Measurements from ENCODE around the gene EXOSC1.

Gene EXOSC1

GRCh38 chr10:97468162-97468561 lies 22.4 kb upstream of the EXOSC1 start:
- TF ChIP-seq CTCF (IDR thresholded peaks at IDR 0.05; ENCODE audit: low read depth, low read length), result no peak
- no peak for TF ChIP-seq EZH2phosphoT487 (IDR thresholded peaks at IDR 0.05; ENCODE audit: low read depth)
- no peaks in the 10 kb centered on the region for H3K27me3 ChIP-seq (ENCODE audit: low read depth, low read length)
- H3K4me2 ChIP-seq (ENCODE audit: low read length), result no peak overlapping the region
- H3K27ac ChIP-seq (ENCODE audit: low read length), result no peak overlapping the region
- no peak overlapping the region for H3K9ac ChIP-seq (ENCODE audit: low read length)
- H3K79me2 ChIP-seq (ENCODE audit: low read length), result no peaks in the 10 kb centered on the region
- H4K20me1 ChIP-seq (ENCODE audit: insufficient read depth, low read length), result no peaks in the 10 kb centered on the region
- no peaks in the 10 kb centered on the region for H3K9me3 ChIP-seq (ENCODE audit: insufficient read depth, low read length)
- peaks cover 15% of the 10 kb centered on the region for H3K36me3 ChIP-seq (replicated peaks; ENCODE audit: low read depth, low read length)
- H3K4me1 ChIP-seq (ENCODE audit: low read length), result no peaks in the 10 kb centered on the region
- no peak overlapping the region for H3K4me3 ChIP-seq (ENCODE audit: low read length)
- no peak overlapping the region for H2AFZ ChIP-seq (ENCODE audit: low read depth, low read length)

- Histone ChIP-seq H3K79me2 (ENCODE audit: low read length) (no peaks in the 10 kb centered on the region), H3K27ac (ENCODE audit: low read length) (no peak overlapping the region)
These were observed 20.9 kb upstream of the EXOSC1 start for GRCh38 chr10:97466755-97467154.

GRCh38 chr10:97465982-97466381 lies 20.2 kb upstream of the EXOSC1 start:
- Histone ChIP-seq H3K79me2 (ENCODE audit: low read length) (no peaks in the 10 kb centered on the region), H3K4me2 (ENCODE audit: low read length) (no peak overlapping the region), H3K36me3 (replicated peaks; ENCODE audit: low read depth, low read length) (peaks cover 33% of the 10 kb centered on the region), H3K27me3 (ENCODE audit: low read depth, low read length) (no peaks in the 10 kb centered on the region), H3K4me1 (ENCODE audit: low read length) (no peaks in the 10 kb centered on the region), H3K27ac (ENCODE audit: low read length) (no peak overlapping the region), H2AFZ (ENCODE audit: low read depth, low read length) (no peak overlapping the region), H3K4me3 (ENCODE audit: low read length) (no peak overlapping the region), H3K9me3 (ENCODE audit: insufficient read depth, low read length) (no peaks in the 10 kb centered on the region), H4K20me1 (ENCODE audit: insufficient read depth, low read length) (no peaks in the 10 kb centered on the region), H3K9ac (ENCODE audit: low read length) (no peak overlapping the region)
- TF ChIP-seq EZH2phosphoT487 (IDR thresholded peaks at IDR 0.05; ENCODE audit: low read depth), result no peak
- TF ChIP-seq CTCF (IDR thresholded peaks at IDR 0.05; ENCODE audit: low read depth, low read length), result no peak

More at GRCh38 chr10:97466755-97467154, 20.9 kb upstream of the EXOSC1 start:
- TF ChIP-seq CTCF (IDR thresholded peaks at IDR 0.05; ENCODE audit: low read depth, low read length), result no peak
- no peak for TF ChIP-seq EZH2phosphoT487 (IDR thresholded peaks at IDR 0.05; ENCODE audit: low read depth)
- H3K27me3 ChIP-seq (ENCODE audit: low read depth, low read length), result no peaks in the 10 kb centered on the region
- H4K20me1 ChIP-seq (ENCODE audit: insufficient read depth, low read length), result no peaks in the 10 kb centered on the region
- H3K4me1 ChIP-seq (ENCODE audit: low read length), result no peaks in the 10 kb centered on the region
- peaks cover 25% of the 10 kb centered on the region for H3K36me3 ChIP-seq (replicated peaks; ENCODE audit: low read depth, low read length)
- no peak overlapping the region for H2AFZ ChIP-seq (ENCODE audit: low read depth, low read length)
- no peak overlapping the region for H3K4me2 ChIP-seq (ENCODE audit: low read length)
- H3K4me3 ChIP-seq (ENCODE audit: low read length), result no peak overlapping the region
- H3K9ac ChIP-seq (ENCODE audit: low read length), result no peak overlapping the region
- no peaks in the 10 kb centered on the region for H3K9me3 ChIP-seq (ENCODE audit: insufficient read depth, low read length)

GRCh38 chr10:97464226-97464625 lies 18.4 kb upstream of the EXOSC1 start:
- Histone ChIP-seq H3K4me1 (ENCODE audit: low read length) (no peaks in the 10 kb centered on the region), H3K4me2 (ENCODE audit: low read length) (no peak overlapping the region), H3K36me3 (replicated peaks; ENCODE audit: low read depth, low read length) (peaks cover 34% of the 10 kb centered on the region), H3K27ac (ENCODE audit: low read length) (no peak overlapping the region), H2AFZ (ENCODE audit: low read depth, low read length) (no peak overlapping the region), H3K9me3 (ENCODE audit: insufficient read depth, low read length) (no peaks in the 10 kb centered on the region), H3K4me3 (ENCODE audit: low read length) (no peak overlapping the region), H3K27me3 (ENCODE audit: low read depth, low read length) (no peaks in the 10 kb centered on the region), H3K9ac (ENCODE audit: low read length) (no peak overlapping the region), H4K20me1 (ENCODE audit: insufficient read depth, low read length) (no peaks in the 10 kb centered on the region), H3K79me2 (ENCODE audit: low read length) (no peaks in the 10 kb centered on the region)
- TF ChIP-seq CTCF (IDR thresholded peaks at IDR 0.05; ENCODE audit: low read depth, low read length), result no peak
